Measurements from ENCODE around the gene ZBP1. TPM values are rescaled to one million over a fixed set of nuclear protein-coding genes. Genes with fewer than 3 reads are reported as not detected.

The ZBP1 gene
- total RNA-seq, 1 experiment from 2014 or later = 2.9 TPM

GRCh38 chr20:57586943-57587277 lies 33.3 kb downstream of the ZBP1 start:
- Histone ChIP-seq H3K4me1 (ENCODE audit: low read length) (peaks cover 8% of the 10 kb centered on the region), H3K4me3 (ENCODE audit: low read length) (no peak overlapping the region), H3K9me2 (replicated peaks; ENCODE audit: insufficient read depth, low read length) (no peaks in the 10 kb centered on the region), H3K79me2 (ENCODE audit: low read length) (no peaks in the 10 kb centered on the region), H2AFZ (ENCODE audit: low read length) (no peak overlapping the region), H3K9me3 (ENCODE audit: low read length) (no peaks in the 10 kb centered on the region), H3K4me2 (ENCODE audit: low read depth, low read length, poor library complexity, severe bottlenecking) (no peak overlapping the region), H3K9ac (ENCODE audit: low read length) (no peak overlapping the region), H3K27ac (ENCODE audit: low read length) (no peak overlapping the region), H3K27me3 (ENCODE audit: low read length) (no peaks in the 10 kb centered on the region), H3K36me3 (ENCODE audit: insufficient read depth, low read length) (no peaks in the 10 kb centered on the region), H4K20me1 (ENCODE audit: insufficient read depth, low read depth, low read length) (no peaks in the 10 kb centered on the region)
- DNase-seq = no peak

GRCh38 chr20:57586370-57586793 lies 33.8 kb downstream of the ZBP1 start:
- Histone ChIP-seq H3K4me1 (ENCODE audit: low read length) (peaks cover 8% of the 10 kb centered on the region), H3K4me3 (ENCODE audit: low read length) (no peak overlapping the region), H4K20me1 (ENCODE audit: insufficient read depth, low read depth, low read length) (no peaks in the 10 kb centered on the region), H3K36me3 (ENCODE audit: insufficient read depth, low read length) (no peaks in the 10 kb centered on the region), H3K27me3 (ENCODE audit: low read length) (no peaks in the 10 kb centered on the region), H3K9me2 (replicated peaks; ENCODE audit: insufficient read depth, low read length) (no peaks in the 10 kb centered on the region), H3K27ac (ENCODE audit: low read length) (no peak overlapping the region), H3K79me2 (ENCODE audit: low read length) (no peaks in the 10 kb centered on the region), H2AFZ (ENCODE audit: low read length) (no peak overlapping the region), H3K9me3 (ENCODE audit: low read length) (no peaks in the 10 kb centered on the region), H3K4me2 (ENCODE audit: low read depth, low read length, poor library complexity, severe bottlenecking) (no peak overlapping the region), H3K9ac (ENCODE audit: low read length) (no peak overlapping the region)
- DNase-seq = no peak

- H3K36me3 ChIP-seq (ENCODE audit: insufficient read depth, low read length) = no peaks in the 10 kb centered on the region
- no peak overlapping the region for H3K9ac ChIP-seq (ENCODE audit: low read length)
- no peak overlapping the region for H3K4me2 ChIP-seq (ENCODE audit: low read depth, low read length, poor library complexity, severe bottlenecking)
- H3K9me3 ChIP-seq (ENCODE audit: low read length) = no peaks in the 10 kb centered on the region
- no peak for DNase-seq
- H4K20me1 ChIP-seq (ENCODE audit: insufficient read depth, low read depth, low read length) = no peaks in the 10 kb centered on the region
- no peaks in the 10 kb centered on the region for H3K9me2 ChIP-seq (replicated peaks; ENCODE audit: insufficient read depth, low read length)
- H3K27ac ChIP-seq (ENCODE audit: low read length) = no peak overlapping the region
- H3K4me3 ChIP-seq (ENCODE audit: low read length) = no peak overlapping the region
- H3K79me2 ChIP-seq (ENCODE audit: low read length) = no peaks in the 10 kb centered on the region
- peaks cover 8% of the 10 kb centered on the region for H3K4me1 ChIP-seq (ENCODE audit: low read length)
- H3K27me3 ChIP-seq (ENCODE audit: low read length) = no peaks in the 10 kb centered on the region
- H2AFZ ChIP-seq (ENCODE audit: low read length) = no peak overlapping the region
Observed at GRCh38 chr20:57585466-57586213, 34.6 kb downstream of the ZBP1 start.

GRCh38 chr20:57584768-57585461 lies 35.3 kb downstream of the ZBP1 start:
- Histone ChIP-seq H3K79me2 (ENCODE audit: low read length) (no peaks in the 10 kb centered on the region), H3K4me2 (ENCODE audit: low read depth, low read length, poor library complexity, severe bottlenecking) (no peak overlapping the region), H2AFZ (ENCODE audit: low read length) (no peak overlapping the region), H3K4me3 (ENCODE audit: low read length) (no peak overlapping the region), H3K4me1 (ENCODE audit: low read length) (peaks cover 8% of the 10 kb centered on the region), H3K9me2 (replicated peaks; ENCODE audit: insufficient read depth, low read length) (no peaks in the 10 kb centered on the region), H4K20me1 (ENCODE audit: insufficient read depth, low read depth, low read length) (no peaks in the 10 kb centered on the region), H3K27ac (ENCODE audit: low read length) (no peak overlapping the region), H3K9me3 (ENCODE audit: low read length) (no peaks in the 10 kb centered on the region), H3K9ac (ENCODE audit: low read length) (no peak overlapping the region), H3K36me3 (ENCODE audit: insufficient read depth, low read length) (no peaks in the 10 kb centered on the region), H3K27me3 (ENCODE audit: low read length) (no peaks in the 10 kb centered on the region)
- no peak for DNase-seq

GRCh38 chr20:57583289-57584257 lies 36.7 kb downstream of the ZBP1 start:
- H3K79me2 ChIP-seq (ENCODE audit: low read length) = no peaks in the 10 kb centered on the region
- H3K4me3 ChIP-seq (ENCODE audit: low read length) = no peak overlapping the region
- no peak overlapping the region for H3K4me2 ChIP-seq (ENCODE audit: low read depth, low read length, poor library complexity, severe bottlenecking)
- H3K9ac ChIP-seq (ENCODE audit: low read length) = no peak overlapping the region
- no peak overlapping the region for H3K27ac ChIP-seq (ENCODE audit: low read length)
- DNase-seq = no peak
- H3K27me3 ChIP-seq (ENCODE audit: low read length) = no peaks in the 10 kb centered on the region
- H2AFZ ChIP-seq (ENCODE audit: low read length) = no peak overlapping the region
- no peaks in the 10 kb centered on the region for H3K9me2 ChIP-seq (replicated peaks; ENCODE audit: insufficient read depth, low read length)
- no peaks in the 10 kb centered on the region for H4K20me1 ChIP-seq (ENCODE audit: insufficient read depth, low read depth, low read length)
- no peaks in the 10 kb centered on the region for H3K9me3 ChIP-seq (ENCODE audit: low read length)
- peaks cover 8% of the 10 kb centered on the region for H3K4me1 ChIP-seq (ENCODE audit: low read length)
- H3K36me3 ChIP-seq (ENCODE audit: insufficient read depth, low read length) = no peaks in the 10 kb centered on the region

GRCh38 chr20:57582432-57583288 lies 37.6 kb downstream of the ZBP1 start:
- H3K4me3 ChIP-seq (ENCODE audit: low read length) = no peak overlapping the region
- peak; percentile 58 for DNase-seq

GRCh38 chr20:57582029-57582378 lies 38.2 kb downstream of the ZBP1 start:
- H3K4me2 ChIP-seq (ENCODE audit: low read depth, low read length, poor library complexity, severe bottlenecking) = no peak overlapping the region
- H3K36me3 ChIP-seq (ENCODE audit: insufficient read depth, low read length) = no peaks in the 10 kb centered on the region
- no peaks in the 10 kb centered on the region for H3K27me3 ChIP-seq (ENCODE audit: low read length)
- DNase-seq = no peak
- no peaks in the 10 kb centered on the region for H3K9me3 ChIP-seq (ENCODE audit: low read length)
- H2AFZ ChIP-seq (ENCODE audit: low read length) = no peak overlapping the region
- no peak overlapping the region for H3K9ac ChIP-seq (ENCODE audit: low read length)
- no peaks in the 10 kb centered on the region for H4K20me1 ChIP-seq (ENCODE audit: insufficient read depth, low read depth, low read length)
- no peaks in the 10 kb centered on the region for H3K79me2 ChIP-seq (ENCODE audit: low read length)
- H3K4me3 ChIP-seq (ENCODE audit: low read length) = no peak overlapping the region
- H3K9me2 ChIP-seq (replicated peaks; ENCODE audit: insufficient read depth, low read length) = no peaks in the 10 kb centered on the region
- no peak overlapping the region for H3K27ac ChIP-seq (ENCODE audit: low read length)
- H3K4me1 ChIP-seq (ENCODE audit: low read length) = peaks cover 8% of the 10 kb centered on the region

More at GRCh38 chr20:57582432-57583288, 37.6 kb downstream of the ZBP1 start:
- no peak overlapping the region for H3K9ac ChIP-seq (ENCODE audit: low read length)
- H3K4me1 ChIP-seq (ENCODE audit: low read length) = peaks cover 8% of the 10 kb centered on the region
- no peaks in the 10 kb centered on the region for H4K20me1 ChIP-seq (ENCODE audit: insufficient read depth, low read depth, low read length)
- no peaks in the 10 kb centered on the region for H3K79me2 ChIP-seq (ENCODE audit: low read length)
- H3K9me3 ChIP-seq (ENCODE audit: low read length) = no peaks in the 10 kb centered on the region
- H3K9me2 ChIP-seq (replicated peaks; ENCODE audit: insufficient read depth, low read length) = no peaks in the 10 kb centered on the region
- H3K4me2 ChIP-seq (ENCODE audit: low read depth, low read length, poor library complexity, severe bottlenecking) = no peak overlapping the region
- H3K27me3 ChIP-seq (ENCODE audit: low read length) = no peaks in the 10 kb centered on the region
- H3K27ac ChIP-seq (ENCODE audit: low read length) = no peak overlapping the region
- H2AFZ ChIP-seq (ENCODE audit: low read length) = no peak overlapping the region
- no peaks in the 10 kb centered on the region for H3K36me3 ChIP-seq (ENCODE audit: insufficient read depth, low read length)
